ENCODE measurements around the gene IGFL4.

IGFL4 gene

GRCh38 chr19:45994456-45994997 lies 46.3 kb downstream of the IGFL4 start:
- no peak for TF ChIP-seq CREB1 (IDR thresholded peaks at IDR 0.05; ENCODE audit: low read depth)
- no peak for TF ChIP-seq EGR1 (IDR thresholded peaks at IDR 0.05)
- no peak for TF ChIP-seq USF1 (IDR thresholded peaks at IDR 0.05)
- no peak; the same call in 1 of the 2 replicates for TF ChIP-seq MAX (IDR thresholded peaks at IDR 0.05)
- no peak for TF ChIP-seq RAD21 (IDR thresholded peaks at IDR 0.05; ENCODE audit: low read depth)
- no peak for TF ChIP-seq REST (IDR thresholded peaks at IDR 0.05; ENCODE audit: low read depth)
- TF ChIP-seq FOXM1 (IDR thresholded peaks at IDR 0.05; ENCODE audit: borderline replicate concordance, low read depth) = no peak
- TF ChIP-seq YY1 (IDR thresholded peaks at IDR 0.05; ENCODE audit: low read depth) = no peak
- TF ChIP-seq EP300 (IDR thresholded peaks at IDR 0.05; ENCODE audit: borderline replicate concordance) = no peak
- no peak for TF ChIP-seq TCF12 (IDR thresholded peaks at IDR 0.05; ENCODE audit: low read depth)
- TF ChIP-seq NFIC (IDR thresholded peaks at IDR 0.05) = no peak
- TF ChIP-seq CEBPB (IDR thresholded peaks at IDR 0.05) = no peak

- no peak for TF ChIP-seq EP300 (IDR thresholded peaks at IDR 0.05; ENCODE audit: borderline replicate concordance)
Measured at GRCh38 chr19:45990113-45990728, 50.6 kb downstream of the IGFL4 start.

Data from Ishikawa (cell line).